Activated CD8-positive, alpha-beta memory T cell treated with anti-CD3 and anti-CD28 coated beads, Interleukin-2, amount 50 U/mL, for 4 hours (primary cell): ENCODE measurements around the gene LBH.

Source experiments
- DNase-seq: peaks from one replicate; pipeline ENCODE4 v3.0.0-alpha.2; 2020

The LBH gene

GRCh38 chr2:30278419-30278818 is 47.1 kb downstream of the LBH start:
- DNase-seq = no peak

DNA sequence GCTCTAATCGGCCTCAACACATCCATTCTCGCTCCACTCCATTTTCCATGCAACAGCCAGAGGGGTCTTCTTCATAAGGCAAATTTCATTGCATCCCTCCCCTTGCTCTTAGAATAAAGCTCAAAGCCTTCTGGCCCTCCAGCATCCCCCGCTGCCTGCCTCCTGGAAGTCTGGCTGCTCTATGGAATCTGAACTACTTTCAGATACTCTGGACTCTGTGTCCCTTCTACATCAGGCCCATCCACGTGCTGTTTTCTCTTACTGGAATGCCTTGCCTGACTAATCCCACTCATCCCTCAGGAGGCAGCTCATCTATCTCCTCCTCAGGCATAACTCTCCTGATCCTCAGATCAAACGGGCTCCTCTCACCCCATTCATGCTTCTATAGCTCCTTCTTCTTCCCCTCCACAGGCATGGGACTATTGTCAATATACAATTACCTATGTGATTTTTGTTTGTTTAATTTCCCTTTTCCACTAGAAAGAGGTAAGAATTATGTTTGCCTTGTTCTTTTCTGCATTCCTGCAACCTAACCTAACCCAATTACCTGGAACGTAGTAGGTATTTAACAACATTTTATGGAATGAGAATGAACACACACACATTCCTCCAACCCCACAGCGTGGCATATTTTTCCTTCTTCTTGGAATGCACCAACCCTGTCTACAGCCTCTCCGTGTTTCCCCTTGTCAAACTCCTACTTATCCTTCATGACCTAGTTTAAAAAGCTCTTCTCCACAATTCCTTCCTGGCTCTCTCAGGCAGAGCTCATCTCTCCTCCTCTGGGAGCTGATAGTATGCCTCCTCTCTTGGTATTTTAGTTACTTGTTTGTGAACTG is 49.5 kb downstream of the LBH start:
- DNase-seq = no peak

DNA sequence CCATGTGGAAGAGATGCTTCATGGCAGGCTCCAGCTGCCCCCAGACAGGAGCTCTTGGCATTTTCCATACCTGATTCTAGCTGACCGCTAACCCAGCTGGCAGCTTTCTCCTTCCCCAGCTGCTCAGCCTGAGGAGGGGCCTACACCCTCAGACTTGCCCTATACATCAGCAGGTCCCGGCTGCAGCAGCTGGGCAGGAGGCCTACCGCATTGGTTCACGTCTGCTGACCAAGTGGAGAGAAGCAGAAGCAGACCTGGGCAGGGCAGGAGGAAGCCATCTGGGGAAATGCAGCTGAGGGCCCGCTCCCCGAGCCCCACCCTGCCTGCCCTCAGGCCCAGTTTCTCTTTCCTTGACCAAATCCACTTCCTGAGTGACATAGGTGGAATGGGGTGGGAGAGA is 50.7 kb downstream of the LBH start:
- no peak for DNase-seq

- no peak for DNase-seq
These were observed 51.4 kb downstream of the LBH start for GRCh38 chr2:30282721-30283120.

- no peak for DNase-seq
These were observed 52.7 kb downstream of the LBH start for GRCh38 chr2:30283931-30284565.

DNA sequence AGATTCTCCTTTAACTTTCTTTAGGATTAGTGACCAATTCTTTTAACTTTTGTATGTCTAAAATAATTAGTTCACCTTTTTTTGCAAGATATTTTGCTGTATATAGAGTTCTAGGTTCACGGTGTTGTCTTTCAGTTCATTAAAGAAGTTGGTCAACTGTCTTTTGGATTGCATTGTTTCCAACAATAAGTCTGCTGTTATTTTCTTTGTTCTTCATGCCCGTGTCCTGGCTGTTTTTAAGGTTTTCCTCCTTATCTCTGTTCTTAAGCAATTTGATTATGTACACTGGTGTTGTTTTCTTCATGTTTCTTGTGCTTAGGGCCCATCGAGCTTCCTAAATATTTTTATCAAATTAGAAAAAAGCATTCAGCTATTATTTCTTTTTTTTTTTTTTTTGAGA is 54.4 kb downstream of the LBH start:
- DNase-seq = no peak

- no peak for DNase-seq
These were observed 56.0 kb downstream of the LBH start for GRCh38 chr2:30287190-30287840.

DNA sequence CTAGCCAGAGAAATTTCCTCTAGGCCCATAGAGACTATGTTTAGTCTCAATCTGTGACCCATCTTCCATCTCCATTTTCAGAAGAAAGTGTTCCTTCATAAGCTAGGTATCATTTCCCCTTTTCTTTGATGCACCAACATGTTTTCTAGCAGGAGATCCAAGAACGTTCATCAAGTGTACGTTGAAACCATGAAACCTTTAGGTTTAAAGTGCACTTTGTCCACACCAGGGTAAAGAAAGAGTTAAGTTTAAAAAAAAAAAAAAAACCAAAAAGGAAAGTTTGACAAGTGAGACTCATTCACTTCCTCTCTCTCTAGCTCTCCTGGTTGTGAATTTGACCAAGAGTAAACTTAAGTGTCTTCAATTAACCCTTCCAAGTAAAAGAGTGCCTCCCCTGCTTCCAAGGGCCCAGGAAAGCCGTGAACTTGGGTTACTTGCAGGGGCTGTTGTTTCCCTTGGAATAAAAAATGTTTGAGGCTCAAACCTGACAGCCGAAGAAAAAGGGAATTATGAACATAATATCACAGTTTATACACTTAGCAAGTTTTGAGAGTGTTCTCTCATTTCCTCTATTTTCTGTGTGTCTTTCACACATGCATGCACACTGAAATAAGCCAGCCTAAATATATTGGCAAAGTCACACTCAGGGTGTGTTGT is 56.7 kb downstream of the LBH start:
- no peak for DNase-seq

GRCh38 chr2:30288561-30288960 is 57.2 kb downstream of the LBH start:
- DNase-seq = no peak

DNA sequence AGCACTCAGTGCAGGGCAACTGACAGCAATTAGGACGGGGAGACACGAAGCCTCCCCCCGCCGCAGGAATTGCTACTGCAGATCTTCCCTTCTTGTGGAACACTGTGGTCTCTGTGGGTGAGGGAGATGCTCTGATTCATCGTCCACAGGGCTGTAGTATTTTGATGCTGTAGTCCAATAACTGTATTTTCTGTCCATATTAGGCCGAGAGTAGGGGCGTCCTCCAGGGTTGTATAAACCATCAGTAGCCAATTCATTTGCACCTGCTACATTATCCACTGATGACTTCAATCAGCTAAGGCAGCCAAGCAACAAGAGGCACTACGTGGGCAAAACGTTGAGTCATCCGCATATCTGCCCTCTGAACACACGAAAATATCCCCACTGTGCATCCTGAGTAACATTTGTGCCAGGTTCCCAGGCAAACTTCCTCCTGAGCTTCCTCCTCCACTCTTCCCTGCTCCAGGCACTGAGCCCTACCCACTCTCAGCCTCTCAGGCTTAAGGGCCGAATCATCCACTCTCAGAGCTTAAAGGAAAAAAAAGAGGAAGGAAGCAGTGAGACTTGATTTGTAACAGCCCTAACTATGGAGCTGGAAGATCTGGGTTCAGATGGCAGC is 62.1 kb downstream of the LBH start:
- no peak for DNase-seq

- DNase-seq = no peak
These were observed 62.8 kb downstream of the LBH start for GRCh38 chr2:30294133-30294532.

DNA sequence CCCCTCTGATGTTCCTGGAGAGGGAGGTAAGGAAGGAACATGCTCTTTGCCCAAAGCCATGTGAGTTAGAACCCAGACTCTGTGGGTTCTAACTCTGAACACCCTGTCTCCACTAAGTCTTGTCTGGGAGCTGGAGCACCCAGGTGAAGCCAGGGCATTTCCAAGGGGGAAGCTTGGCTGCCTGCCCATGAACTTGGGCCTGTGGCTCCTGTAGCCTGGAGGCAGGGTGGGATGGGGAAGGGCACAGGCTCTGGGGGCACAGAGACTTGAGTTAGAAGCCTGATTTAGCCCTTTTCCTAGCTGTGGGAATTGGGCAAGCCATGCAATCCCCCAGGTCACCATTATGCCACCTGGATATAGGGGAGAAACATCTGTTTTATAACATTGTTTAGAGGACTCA is 65.2 kb downstream of the LBH start:
- DNase-seq = no peak

DNA sequence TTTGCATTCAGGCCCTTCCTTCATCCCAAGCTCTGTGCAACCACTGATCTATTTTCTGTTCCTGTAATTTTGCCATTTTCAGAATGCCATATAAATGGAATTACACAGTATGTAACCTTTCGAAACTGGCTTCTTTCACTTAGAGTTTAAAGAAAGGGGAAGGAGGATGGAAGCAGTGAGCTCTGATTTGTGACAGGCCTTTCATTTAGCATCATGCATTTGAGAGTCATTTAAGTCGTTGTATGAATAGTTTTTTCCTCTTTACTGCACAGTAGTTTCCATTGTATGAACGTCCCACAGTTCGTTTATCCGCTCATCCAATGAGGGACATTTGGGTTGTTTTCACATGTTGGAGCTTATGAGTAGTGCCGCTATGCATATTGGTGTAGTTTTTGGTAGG is 67.0 kb downstream of the LBH start:
- no peak for DNase-seq

GRCh38 chr2:30300122-30300455 is 68.8 kb downstream of the LBH start:
- DNase-seq = no peak

GRCh38 chr2:30300456-30301221 is 69.3 kb downstream of the LBH start:
- no peak for DNase-seq

GRCh38 chr2:30301551-30301950 is 70.2 kb downstream of the LBH start:
- no peak for DNase-seq

DNA sequence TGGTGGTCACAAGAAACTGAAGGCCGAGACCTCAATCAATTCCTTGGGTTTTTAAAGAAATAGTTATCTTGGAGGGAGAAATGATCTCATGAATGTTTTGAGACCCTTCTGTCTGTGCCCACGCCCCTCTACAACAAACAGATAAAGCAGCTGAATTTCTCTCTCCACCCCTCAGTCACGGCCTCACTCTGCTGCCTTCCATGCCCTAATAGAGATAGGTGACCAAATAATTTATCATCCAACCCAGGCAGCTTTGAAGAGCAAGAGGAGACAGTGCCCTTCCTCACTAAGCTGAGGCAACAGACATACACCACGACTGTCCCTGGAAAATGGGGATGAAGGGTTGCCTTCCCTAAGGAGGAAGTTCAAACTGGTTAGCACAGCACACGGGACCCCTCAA is 71.2 kb downstream of the LBH start:
- no peak for DNase-seq

DNA sequence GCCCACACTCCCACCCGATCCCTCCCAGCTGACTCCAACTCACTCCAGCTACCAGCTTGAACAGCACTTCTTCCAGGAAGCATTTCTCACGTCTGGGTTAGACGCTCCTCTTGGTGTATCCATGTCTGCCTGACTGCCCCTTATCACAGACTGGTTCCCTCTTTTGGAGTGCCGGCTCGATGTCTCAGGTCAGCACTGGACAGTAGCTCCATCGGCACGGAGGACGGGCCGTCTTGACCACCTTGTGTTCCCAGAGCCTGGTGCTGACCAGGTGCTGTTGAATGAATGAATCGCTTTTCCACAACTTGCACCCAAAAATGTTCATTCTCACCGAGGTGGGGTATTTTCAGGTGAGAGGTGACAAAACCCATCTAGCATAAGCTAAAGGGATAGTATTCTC is 71.8 kb downstream of the LBH start:
- DNase-seq = no peak

- DNase-seq = no peak
These were observed 73.9 kb downstream of the LBH start for GRCh38 chr2:30305235-30305634.

GRCh38 chr2:30306522-30306921 is 75.2 kb downstream of the LBH start:
- no peak for DNase-seq

DNA sequence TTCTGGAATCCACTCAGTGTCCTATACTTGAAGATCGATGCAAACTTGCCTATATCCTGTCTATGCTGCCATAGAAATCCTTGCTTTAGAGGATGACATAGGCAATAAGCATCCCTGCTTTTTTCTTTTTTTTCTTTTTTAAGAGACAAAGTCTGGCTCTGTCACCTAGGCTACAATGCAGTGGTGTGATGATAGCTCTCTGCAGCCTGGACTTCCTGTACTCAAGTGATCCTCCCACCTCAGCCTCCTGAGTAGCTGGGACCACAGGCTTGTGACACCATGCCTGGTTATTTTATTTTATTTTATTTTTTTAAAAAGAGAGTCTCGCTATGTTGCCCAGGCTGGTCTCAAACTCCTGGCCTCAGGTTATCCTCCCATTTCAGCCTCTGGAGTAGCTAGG is 76.9 kb downstream of the LBH start:
- no peak for DNase-seq
